GM12801 (cell line): ENCODE results near the gene RWDD3.

ENCODE experiments used
- TF ChIP-seq, protein P1 (sequence below): IDR thresholded peaks from one replicate; pipeline ENCODE4 v1.5.1; 2011; ENCODE audit warnings: control low read depth; ENCODE audit not compliant: insufficient read length; ENCODE audit errors: extremely low read depth

RWDD3 gene

DNA sequence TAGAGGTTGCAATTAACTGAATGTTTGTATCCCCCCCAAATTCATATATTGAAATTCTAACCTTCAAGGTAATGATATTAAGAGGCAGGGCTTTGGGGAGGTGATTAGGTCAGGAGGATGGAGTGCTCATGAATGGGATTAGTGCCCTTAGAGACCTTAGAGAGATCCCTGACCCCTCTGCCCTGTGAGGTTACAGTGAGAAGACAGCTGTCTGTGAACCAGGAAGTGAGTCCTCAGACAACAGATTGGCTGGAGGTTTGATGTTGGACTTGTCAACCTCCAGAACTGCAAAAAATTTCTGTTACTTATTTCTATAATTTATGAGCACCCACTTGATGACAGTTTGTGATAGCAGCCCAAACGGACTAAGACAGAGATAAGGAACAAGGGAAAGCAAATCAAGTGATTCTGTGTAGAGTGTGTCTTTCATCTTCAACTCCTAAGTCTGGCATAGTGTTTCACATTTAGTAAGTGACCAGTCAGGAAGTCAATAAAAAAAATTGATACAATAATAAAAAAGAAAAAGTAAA, 30.0 kb upstream of the RWDD3 start:
- TF ChIP-seq, protein P1, sequence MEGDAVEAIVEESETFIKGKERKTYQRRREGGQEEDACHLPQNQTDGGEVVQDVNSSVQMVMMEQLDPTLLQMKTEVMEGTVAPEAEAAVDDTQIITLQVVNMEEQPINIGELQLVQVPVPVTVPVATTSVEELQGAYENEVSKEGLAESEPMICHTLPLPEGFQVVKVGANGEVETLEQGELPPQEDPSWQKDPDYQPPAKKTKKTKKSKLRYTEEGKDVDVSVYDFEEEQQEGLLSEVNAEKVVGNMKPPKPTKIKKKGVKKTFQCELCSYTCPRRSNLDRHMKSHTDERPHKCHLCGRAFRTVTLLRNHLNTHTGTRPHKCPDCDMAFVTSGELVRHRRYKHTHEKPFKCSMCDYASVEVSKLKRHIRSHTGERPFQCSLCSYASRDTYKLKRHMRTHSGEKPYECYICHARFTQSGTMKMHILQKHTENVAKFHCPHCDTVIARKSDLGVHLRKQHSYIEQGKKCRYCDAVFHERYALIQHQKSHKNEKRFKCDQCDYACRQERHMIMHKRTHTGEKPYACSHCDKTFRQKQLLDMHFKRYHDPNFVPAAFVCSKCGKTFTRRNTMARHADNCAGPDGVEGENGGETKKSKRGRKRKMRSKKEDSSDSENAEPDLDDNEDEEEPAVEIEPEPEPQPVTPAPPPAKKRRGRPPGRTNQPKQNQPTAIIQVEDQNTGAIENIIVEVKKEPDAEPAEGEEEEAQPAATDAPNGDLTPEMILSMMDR = no peak

DNA sequence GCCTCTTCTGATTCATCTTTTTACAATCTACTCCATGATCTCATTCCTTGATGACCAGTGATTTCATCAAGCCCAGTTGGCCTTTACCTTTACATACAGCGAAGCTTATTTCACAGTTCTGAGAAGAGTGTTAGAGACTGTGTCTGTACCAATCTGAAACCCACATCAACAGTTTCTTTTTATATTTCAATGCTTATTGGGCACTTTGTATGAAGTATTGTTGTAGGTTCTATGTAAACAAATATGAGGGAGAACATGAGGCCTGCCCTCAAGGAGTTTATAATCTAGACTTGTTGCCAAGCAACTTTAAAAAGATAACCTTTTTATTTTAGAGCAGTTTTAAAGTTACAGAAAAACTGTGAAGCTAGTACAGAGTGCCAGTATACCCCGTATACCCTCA, 27.5 kb upstream of the RWDD3 start:
- TF ChIP-seq, protein P1 = no peak

DNA sequence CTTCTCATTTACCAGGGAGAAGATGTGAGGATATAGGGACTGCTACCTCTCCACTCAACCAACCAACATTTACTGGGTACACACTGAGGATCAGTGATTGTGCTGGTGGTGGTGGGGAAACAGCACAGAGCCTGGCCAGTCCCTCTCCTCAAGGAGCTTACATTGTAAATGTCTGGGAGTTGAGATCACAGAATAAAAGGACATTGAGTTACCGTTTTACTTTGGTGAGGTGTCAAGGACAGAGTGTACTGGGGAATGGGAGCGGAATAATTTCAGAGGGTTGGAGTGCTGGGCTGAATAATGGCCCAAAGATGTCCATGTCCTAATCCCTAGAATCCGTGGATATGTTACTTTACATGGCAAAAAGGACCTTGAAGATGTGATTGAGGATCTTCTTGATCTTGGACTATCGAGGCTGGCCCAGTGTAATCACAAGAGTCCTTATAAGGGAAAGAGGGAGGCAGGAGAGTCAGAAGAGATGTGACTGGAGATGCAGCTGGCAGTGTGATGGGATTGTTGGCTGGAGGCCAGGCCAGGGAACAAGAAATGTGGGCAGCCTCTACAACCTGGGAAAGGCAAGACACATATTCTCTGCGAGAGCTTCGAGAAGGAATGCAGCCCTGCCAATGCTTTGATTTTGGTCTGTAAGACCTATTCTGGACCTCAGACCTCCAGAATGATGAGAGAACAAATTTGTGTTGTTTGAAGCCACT, 26.6 kb upstream of the RWDD3 start:
- TF ChIP-seq, protein P1 = no peak

DNA sequence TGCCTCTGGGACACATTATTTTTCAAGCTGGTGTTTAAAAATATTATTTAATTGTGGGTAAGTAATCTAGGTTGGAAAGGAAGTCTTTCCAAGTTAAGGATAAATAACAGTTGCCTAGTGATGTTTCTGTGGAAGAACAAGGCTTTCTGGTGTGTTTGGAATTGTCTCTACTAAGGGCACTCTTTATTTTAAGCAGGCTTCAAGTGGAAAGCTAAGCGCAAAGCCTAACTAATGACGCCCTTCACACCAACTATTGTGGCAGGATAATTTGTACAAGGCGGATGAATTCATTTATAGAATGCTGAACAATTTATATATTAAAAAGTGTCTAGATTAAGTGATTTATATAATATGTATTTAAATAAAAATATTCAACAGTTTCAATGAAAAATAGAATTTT, 25.1 kb upstream of the RWDD3 start:
- TF ChIP-seq, protein P1 = no peak

DNA sequence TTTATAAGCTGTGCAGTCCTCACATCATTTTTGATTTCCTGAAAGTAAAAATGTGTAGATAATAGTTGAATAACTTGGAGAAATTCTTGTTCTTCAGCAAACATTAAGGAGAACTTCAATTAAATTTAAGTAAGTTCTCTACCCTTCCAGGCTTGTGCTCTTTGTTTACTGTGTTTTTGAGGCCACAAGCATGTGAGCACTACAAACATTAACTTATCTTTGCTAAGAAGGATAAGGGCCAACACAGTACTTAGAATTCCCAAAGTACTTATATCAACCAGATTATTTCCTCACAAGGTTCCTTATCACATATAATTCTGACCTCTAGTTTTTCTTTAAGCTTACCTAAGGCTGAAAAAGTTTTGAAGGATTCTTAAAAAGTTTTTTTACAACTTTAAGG, 24.7 kb upstream of the RWDD3 start:
- TF ChIP-seq, protein P1 = no peak

DNA sequence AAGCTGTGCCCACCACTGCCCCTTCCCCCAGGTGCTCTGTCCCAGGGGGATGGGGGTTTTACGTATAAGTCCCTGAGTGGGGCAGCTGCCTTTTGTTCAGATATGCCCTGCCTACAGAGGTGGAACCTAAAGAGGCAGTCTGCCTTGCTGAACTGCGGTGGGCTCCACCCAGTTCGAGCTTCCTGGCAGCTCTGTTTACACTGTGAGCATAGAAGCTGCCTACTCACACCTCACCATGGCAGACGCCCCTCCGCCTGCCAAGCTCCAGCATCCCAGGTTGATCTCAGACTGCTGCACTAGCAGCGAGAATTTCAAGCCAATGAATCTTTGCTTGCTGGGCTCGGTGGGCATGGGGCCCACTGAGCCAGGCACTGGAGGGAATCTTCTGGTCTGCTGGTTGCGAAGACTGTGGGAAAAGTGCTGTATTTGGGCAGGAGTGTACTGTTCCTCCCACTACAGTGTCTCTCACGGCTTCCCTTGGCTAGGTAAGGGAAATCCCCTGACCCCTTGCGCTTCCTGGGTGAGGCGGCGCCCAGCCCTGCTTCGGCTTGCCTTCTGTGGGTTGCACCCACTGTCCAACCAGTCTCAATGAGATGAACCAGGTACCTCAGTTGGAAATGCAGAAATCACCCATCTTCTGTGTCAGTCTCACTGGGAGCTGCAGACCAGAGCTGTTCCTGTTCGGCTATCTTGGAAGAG, 17.6 kb upstream of the RWDD3 start:
- TF ChIP-seq, protein P1 = no peak

DNA sequence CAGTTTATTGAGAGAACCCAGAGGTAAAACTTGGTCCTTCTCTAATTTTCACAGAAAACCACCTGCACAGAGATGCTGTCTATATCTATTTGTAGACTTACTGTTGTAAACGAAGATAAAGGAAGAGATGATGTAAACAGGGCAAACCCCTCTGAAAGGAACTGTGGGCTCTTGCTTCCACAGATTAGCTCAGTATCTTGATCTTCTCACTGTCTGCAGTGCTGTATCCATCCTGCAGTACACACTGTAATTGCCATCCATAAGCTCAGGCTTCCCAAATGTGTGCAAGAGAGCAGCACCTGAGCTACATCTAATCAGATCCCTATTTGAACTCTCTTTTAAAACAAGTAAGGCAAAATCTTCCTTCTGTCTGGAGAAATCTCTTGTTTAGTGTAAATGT, 16.6 kb upstream of the RWDD3 start:
- TF ChIP-seq, protein P1 = no peak
